DMS53 treated with DMSO at 0.1 percent for 48 hours (cell line): ENCODE results near the gene RNF144A.

Experiments
- DNase-seq: peaks from one replicate; lab custom pipeline; 2025; ENCODE audit not compliant: unreplicated experiment; lab: John Stamatoyannopoulos, UW

RNF144A gene

DNA sequence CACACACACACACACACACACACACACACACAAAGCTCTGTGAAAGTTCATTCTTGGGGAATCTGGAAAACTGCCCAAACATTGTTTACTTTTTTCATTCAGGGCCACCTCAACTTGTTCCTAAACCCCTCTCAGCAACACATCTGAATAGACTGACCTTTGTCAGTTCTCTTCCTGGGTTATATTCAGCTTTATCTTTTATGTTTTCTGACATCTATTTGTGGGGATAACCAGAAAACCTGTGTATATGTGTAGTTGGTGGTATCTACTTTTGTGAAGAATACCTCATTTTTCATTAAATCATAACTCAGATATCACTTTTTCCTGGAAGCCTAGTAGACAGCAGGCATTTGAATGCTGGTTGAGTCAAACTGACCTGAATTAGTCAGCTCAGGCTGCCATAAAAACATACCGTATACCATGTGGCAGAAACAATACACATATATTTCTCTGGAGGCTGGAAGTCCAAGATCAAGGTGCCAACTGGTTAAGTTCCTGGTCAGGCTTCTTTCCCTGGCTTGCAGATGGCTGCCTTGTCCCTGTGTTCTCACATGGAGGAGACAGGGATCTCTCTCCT is 11.0 kb upstream of the RNF144A start:
- no peak for DNase-seq

DNA sequence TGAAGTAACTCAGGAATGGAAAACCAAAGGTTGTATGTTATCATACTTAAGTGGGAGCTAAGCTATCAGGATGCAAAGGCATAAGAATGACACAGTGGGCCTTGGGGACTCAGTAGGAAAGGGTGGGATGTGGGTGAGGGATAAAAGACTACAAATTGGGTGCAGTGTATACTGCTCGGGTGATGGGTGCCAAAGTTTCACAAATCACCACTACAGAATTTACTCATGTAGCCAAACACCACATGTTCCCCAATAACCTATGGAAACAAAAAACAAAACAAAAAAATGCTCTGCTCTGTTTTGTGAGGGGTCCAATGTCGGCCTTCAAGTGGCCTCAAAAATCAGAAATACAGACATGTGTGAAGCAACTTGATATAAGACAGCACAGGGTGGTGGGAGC is 8.9 kb upstream of the RNF144A start:
- no peak for DNase-seq

DNA sequence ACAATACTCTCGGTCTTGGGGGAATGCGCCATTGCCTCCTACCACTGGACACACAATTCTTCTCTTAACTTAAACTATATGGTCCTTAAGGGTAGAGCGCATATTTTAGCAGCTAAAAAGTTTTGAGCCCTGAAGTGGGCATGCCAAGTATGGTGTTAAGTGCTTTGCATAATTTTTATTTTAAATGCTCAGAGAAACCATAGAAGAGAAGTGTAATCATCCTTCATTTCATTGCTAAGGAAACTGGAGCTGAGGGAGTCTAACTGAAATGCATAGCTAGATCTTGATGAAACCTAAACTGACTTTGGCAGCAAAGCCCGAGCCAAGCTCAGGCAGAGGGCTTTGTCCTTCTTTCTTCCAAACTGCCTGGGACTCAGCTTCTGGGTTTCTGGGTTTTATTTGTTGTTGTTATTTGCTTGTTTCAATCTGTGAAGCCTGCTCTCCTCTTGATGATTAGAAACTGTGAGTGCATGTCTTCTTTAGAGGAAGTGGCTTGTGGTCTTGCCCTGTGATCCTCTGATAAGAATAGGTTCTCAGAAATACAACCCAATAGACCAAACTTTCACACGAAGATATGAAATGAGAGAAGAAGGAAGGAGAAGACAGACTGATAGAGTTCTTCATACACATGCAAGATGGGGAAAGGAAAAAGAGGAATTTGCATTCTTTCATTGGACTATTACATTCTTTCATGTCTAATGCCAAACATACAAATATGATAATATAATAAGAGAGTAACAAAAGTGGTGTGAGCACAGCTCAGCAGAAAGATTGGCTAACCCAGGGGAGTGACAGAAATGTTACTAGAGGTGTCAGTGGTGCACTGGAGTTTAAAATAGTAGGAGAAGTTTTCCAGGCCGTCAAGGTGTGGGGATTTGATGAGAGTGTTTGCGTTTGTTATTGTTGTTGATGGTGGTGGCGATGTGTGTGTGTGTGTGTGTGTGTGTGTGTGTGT is 7.5 kb upstream of the RNF144A start:
- DNase-seq = no peak

DNA sequence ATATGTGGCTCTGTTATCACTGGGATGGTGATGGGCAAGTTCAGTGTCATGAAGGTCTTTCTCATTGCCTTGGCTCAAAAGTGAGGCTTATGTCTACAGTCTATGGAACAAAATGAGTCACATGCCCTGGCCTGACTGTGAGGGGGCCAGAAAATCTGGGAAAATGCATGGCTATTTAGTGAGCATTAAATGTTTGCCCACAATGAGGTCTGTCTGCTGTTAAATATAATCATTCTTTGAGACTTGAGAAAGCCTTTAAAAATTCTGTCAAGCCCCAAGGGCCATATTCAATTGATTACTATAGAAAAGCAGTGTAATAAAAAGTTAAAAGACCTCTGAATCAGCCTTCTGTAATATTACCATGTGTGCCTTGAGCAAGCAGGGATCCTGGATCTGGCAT is 5.5 kb upstream of the RNF144A start:
- no peak for DNase-seq

DNA sequence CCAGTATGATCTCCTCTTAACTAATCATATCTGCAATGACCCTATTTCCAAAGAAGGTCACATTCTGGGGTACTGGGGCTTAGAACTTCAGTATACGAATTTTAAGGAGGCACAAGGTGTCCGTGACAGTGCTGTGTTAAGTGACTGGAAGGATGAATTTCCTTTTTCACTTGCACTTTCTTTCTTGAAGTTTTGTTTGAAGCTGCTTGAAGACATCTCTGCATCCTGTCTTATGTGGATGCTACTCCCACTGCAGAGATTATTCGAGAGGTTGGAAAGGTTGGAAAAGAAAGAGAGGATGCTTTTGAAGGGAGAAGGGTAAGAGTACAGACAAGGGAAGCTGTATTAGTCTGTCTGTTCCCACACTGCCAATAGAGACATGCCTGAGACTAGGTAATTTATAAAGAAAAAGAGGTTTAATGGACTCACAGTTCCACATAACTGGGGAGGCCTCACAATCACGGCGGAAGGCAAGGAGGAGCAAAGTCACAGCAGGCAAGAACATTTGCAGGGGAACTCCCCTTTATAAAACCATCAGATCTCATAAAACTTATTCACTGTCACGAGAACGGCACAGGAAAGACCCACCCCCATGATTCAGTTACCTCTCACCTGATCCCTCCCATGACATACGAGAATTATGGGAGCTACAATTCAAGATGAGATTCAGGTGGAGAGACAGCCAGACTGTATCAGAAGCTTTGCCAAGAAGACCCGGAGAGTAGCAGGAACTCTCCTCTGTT is 3.6 kb upstream of the RNF144A start:
- DNase-seq = no peak

DNA sequence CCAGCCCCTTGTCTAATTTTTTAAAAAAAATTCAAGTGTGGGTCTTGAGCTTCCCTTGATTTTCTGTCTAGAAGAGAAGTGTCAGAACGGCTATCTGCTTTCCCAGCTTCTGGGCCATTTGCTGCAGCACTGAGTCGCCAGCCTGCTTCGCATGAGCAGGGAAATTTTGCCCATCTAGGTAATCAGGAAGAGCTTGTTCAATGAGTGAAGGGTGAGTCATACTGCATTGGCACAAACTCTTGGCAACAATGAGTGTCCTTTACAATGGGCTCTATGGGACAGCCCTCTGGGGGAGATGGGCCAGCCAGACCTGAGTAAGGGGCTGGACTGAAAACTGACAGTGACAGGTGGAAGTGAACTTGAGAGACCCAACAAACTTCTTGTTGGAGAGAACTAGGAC is 2.4 kb upstream of the RNF144A start:
- DNase-seq = peak; percentile 16

DNA sequence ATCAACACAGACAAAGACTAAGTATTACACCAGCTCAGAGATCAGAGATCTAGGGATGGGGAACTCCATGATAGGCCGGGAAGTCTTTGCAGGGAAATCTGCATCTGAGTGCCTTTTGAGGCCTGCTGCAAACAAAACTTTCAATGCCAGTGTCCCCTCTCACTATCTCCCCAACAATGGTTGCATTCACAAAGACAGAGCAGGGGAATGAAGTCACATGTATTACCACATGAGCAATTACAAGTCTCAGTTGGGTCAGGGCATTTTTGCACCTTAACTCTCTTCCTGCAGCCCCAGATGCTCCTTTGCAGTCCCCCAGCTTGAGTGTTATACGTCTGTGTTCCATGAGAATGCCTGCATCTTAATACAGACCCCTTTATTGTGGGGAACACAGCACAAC is 1.8 kb upstream of the RNF144A start:
- no peak for DNase-seq

DNA sequence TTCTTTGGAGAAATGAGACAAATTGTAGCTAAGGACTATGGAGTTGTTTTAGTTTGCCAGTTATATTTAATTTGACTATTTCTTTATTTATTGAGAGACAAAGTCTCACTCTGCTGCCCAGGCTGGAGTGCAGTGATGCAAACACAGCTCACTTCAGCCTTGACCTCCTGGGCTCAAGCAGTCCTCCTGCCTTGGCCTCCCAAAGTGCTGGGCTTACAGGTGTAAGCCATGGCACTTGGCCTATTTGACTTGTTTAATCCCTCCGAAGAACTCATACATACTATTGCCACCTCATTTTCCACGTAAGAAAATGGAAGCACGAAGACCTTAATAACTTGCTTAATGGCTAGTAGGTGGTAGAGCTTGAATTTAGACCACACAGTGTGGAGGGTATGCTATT is 988 bp upstream of the RNF144A start:
- no peak for DNase-seq

DNA sequence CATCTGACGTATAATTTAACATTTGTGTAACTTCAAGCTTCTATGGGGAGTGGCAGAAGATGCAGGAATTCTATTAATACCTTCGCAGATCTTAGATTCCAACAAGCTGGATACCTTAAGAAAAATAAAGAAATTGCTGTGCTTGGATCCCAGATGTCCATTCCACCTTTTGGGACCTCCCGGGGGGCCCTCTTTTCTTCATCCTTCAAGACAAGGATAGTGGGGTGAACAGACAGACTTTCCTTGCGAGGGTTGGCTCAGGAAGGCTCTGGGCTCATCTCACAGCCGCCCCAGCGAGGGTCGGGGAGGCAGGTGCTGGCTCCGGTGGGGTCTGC is 509 bp upstream of the RNF144A start:
- DNase-seq = no peak

DNA sequence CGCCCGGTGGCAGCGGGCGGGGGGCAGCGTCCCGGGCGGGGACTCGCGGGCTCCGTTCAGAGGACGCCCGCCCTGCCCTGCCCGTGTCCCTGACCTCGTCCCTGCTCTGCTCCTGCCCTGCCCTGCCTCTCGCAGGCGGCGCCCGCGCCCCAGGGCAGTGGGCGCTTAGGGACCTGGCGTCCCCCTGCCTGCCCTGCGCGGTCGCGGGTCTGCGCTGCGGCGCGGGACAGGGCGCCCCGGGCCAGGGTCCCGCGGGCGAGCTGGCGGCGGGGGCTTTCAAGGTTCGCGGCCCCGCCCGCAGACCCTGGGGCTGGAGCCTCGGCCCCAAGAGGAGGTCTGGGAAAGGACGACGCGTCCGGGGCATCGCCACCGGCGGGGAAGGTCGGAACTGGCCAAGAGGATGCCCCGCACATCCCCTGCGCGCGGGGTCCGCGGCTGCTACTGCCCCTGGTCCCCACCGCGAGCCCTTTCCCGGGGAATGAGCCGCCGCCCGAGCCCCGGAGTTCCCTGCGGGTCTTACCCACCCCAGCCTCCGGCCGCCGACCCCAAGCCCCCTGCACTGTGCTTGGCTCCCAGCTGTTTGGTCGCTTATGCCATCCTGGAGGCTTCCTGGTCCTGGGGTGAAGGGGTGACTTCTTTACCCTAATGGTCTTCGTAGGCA is 679 bp downstream of the RNF144A start:
- DNase-seq = peak; percentile 37

DNA sequence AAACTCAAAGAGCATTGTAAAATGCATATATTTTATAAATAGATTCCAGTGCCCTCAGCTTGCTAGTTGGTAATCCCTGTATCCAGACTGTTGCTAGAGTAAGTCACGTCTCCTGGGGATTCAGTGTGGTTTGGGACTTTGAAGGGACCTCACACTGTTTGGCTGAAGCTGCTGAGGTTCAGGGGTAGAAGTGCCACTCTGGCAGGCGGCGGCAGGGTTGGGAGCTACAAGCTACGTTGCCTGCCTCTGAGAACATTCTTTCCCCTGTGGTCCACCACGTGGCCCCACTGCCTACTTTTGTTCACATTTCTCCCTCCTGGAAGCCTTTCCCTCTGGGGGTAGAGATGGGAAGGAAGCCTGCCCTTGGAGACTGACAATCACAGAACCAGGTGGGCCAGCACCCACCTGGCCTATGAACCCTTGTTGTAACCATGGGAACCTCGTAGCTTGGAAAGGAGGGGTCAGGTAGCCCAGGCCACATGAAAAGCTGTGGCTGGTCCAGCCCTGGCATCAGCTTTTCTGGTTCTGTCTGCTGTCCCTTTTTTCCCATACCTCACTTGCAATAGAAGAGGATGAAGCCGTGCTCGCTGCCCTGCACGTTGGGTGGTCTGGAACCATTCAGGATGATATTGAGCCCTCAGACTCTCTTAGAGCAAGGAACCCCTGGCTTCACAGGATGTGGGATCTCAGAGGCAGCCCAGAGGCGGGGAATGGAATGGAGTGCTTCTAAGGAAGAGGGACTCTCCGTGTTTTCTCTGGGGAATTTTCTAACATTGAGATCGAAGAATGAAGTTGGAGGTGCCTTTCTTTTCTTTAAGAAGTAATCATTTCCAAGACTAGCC is 2.9 kb downstream of the RNF144A start:
- DNase-seq = no peak

DNA sequence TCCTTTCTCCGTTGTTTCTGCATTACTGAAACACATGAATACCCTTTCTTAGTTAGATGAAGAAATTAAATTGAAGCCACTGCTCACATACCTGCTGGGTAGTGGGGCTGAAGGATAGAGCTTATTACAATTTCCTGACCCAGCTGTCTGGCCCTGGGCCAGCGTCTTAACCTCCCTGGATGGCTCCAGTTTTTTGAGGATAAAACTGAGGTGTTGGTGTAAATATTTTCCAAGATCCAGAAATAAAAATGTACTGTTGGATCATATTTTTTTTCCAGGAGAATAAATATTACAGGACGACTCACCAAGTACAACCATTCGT is 3.5 kb downstream of the RNF144A start:
- DNase-seq = no peak

DNA sequence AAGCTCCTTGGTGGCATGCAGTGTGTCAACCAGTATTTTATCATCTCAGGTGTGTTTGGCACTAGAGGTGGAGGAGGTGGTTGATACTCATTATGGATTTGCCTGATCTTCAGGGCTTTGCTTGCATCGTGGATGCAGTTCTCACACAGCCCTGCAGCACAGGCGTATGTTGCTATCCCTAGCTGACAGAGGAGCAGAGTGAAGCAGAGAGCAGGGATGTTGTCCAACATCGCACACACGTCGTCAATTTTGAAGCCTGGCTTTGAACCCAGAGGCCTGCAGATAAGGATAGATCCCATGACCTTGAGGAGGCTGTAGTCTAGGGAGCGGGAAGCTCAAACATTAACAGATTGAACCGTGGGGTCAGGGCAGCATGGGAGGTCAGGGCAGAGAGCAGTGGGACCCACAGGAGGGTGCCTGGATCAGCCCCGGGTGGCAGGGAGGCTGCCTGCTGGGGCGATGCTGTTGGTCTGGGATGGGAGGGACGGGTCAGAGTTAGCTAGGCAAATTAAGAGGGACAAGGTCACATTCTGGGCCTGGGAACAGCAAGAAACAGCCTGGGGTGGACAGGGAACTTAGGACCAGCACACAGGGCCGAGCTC is 4.2 kb downstream of the RNF144A start:
- DNase-seq = no peak

DNA sequence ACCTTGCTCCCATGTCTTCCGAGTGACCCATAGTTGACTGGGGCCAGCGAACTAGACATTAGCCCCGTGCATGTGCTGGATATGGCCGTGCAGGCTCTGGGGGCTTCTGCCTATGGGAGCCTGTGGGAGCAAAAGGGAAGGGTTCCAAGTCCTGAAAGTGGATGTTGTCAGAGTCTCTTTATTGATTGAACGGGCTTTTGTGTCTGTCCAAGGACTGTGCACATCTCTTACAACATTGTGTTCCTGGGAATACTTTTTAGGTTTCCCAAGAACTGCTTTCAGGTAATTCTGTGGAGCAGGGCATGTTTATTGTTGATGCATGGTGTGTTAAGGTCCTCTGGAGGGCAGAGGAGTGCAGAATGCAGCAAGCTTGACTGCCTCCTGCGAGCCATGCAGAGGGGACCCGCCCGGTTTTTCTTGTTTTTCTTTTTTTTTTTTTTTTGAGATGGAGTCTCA is 5.0 kb downstream of the RNF144A start:
- DNase-seq = no peak

DNA sequence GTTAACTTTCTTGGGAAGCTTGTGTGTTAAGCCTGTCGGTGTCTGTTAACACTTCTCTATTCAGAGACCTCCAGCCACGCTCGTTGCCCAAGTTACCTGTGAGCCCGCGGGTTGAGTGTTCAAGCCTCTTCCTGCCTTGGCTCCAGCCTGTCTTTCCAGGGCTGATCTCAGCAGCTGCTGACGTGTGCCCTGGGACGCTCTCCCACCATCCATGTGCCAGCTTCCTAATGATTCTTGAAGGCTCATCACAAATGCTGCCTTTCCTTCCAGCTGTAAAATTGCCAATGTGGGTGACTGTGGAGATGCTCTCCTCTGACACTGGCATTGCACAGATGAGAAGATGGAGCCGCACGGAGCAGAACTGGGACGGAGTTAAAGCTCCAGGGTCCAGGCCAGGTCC is 6.1 kb downstream of the RNF144A start:
- no peak for DNase-seq

DNA sequence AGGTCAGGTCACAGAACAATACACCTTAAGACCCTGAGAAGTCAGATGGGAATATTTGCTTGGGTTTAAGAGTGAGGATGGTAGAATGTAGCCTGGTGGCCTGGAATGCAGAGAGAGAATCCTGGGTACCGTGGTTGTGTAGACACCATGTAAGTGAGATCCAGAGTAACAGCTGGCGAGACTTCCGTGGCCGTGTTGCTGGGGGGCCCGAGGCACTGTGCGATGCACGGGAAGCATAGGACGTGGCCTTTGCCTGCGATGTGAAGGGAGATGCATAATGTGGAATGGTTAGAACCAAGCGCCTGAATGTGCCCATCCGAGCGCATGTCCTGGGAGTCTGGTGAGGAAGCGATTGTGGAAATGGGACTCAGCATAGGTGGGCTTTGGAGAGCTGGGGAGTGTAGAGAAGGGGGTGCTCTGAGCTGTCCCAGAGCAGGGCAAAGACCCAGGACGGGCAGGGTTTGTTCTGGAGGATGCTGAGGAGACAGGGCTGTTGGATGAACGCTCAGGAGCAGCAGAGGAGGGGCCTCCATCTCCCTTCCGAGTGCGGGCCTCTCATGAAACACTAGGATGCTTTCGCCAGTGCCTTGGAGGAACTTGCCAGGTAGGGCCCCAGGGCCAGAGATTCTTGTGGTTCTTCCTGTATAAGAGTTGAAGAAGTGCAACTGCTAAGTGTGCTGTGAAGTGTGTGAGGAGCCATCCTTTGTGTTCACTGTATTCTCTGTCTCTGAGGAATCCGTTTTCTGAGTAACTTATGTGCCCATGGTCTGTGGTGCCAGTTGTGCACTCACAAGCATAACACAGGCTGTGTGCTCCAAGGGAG is 7.1 kb downstream of the RNF144A start:
- DNase-seq = no peak

DNA sequence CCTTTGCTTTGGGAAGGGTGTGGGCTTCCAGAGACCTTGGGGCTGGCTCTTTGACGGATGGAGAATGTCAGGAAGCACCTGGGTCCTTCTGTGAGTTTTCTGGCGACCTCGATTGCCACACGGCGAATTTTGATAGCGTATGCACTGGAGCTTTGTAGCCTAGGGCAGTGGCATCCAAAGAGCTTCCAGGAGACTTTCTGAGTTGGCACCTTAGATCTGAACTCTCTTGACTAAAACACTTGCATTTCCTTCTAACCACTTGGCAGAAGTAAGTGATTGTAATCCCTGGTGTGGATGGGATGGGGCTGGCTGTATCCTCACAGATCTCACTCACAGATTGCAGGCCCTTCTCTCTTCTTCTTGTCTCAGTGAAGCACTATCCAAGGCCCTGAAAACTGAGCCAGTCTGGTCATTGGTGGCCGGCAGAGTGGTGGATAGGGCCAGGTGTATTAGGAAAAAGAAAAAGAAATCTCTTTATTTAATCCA is 7.8 kb downstream of the RNF144A start:
- no peak for DNase-seq

DNA sequence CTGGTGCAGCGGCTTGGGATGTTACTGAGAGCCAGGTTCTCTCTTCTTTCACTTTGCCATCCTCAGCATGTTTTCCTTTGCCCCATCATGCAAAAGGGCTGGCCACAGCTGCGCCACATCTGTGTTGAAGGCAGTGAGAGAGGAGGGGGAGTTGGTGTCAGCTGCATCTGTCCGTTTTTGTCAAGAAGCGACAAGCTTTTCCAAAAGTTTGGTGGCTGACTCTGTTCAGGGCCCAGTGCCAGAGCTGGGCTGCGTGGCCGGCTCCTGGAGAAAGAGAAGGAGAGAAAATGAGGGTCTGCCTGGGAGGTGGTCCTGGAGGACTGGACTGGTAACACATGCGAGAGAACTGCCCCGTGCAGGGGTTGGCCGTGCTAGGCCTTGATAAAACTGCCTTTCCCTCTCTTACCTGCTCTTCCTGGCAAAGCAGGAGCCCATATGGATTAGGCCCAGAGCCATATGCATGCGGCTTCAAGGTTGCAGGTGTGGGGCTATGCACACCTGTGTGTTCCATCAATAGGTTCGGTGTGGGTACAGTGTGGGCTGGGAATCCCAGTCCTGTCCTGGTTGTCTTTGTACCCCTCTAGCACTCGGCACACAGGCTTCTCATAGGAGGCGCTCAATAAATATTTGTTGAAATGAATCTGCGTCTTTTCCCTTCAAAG is 9.0 kb downstream of the RNF144A start:
- DNase-seq = no peak

DNA sequence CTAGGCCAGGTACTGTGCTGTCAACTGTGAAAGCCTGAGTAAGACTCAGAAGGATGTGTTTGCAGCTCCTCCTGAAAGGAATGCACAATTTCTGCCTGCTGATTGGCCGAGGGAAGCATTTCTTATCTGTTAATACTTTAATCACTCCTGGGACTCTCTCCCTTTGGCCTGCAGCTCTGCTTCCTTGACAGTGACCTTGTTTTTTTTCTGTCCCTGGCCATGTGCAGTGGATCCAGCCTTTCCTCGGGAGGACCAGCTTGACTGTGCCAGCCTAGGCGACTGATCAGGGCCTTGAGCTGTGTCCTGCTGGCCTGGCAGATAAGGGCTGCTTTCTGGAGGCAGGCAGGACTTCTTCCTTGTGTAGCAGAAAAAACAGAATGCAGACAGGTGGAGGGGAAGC is 10.0 kb downstream of the RNF144A start:
- no peak for DNase-seq
